Measurements from ENCODE around the gene MRPS18A.

MRPS18A gene

GRCh38 chr6:43687437-43688347, at the start of gene MRPS18A:
Gene MRPS18A (minus strand): TSS chr6:43687791. CDS start chr6:43687779, 12 bp downstream.
- DNase-seq (ENCODE audit: low read depth, low spot score), result no peak
- H3K27ac ChIP-seq, result peak within 1 kb of the TSS; percentile 76

GRCh38 chr6:43736844-43737243, 49.3 kb upstream of the MRPS18A start:
- no peak for DNase-seq (ENCODE audit: low read depth, low spot score)
- H3K27ac ChIP-seq, result peak overlapping the region; percentile 97

- DNase-seq (ENCODE audit: low read depth, low spot score), result no peak
- peak overlapping the region; percentile 97 for H3K27ac ChIP-seq
These were observed 48.7 kb upstream of the MRPS18A start for GRCh38 chr6:43736211-43736786.

- no peak for DNase-seq (ENCODE audit: low read depth, low spot score)
- H3K27ac ChIP-seq, result peak overlapping the region; percentile 97
These were observed 48.1 kb upstream of the MRPS18A start for GRCh38 chr6:43735642-43736199.

- H3K27ac ChIP-seq, result peak overlapping the region; percentile 97
- DNase-seq (ENCODE audit: low read depth, low spot score), result no peak
These were observed 46.7 kb upstream of the MRPS18A start for GRCh38 chr6:43734294-43734665.

GRCh38 chr6:43733471-43734293, 46.1 kb upstream of the MRPS18A start:
- DNase-seq (ENCODE audit: low read depth, low spot score), result no peak

GRCh38 chr6:43730634-43731033, 43.0 kb upstream of the MRPS18A start:
- no peak for DNase-seq (ENCODE audit: low read depth, low spot score)
- H3K27ac ChIP-seq, result no peak overlapping the region

More at GRCh38 chr6:43733471-43734293, 46.1 kb upstream of the MRPS18A start:
- H3K27ac ChIP-seq, result peak overlapping the region; percentile 97

GRCh38 chr6:43729537-43729936, 41.9 kb upstream of the MRPS18A start:
- H3K27ac ChIP-seq, result peak overlapping the region; percentile 68
- no peak for DNase-seq (ENCODE audit: low read depth, low spot score)

GRCh38 chr6:43728586-43728985, 41.0 kb upstream of the MRPS18A start:
- H3K27ac ChIP-seq, result peak overlapping the region; percentile 68
- DNase-seq (ENCODE audit: low read depth, low spot score), result no peak

GRCh38 chr6:43727634-43728033, 40.0 kb upstream of the MRPS18A start:
- no peak overlapping the region for H3K27ac ChIP-seq
- DNase-seq (ENCODE audit: low read depth, low spot score), result no peak

GRCh38 chr6:43725643-43726580, 38.3 kb upstream of the MRPS18A start:
- no peak for DNase-seq (ENCODE audit: low read depth, low spot score)
- H3K27ac ChIP-seq, result peak overlapping the region; percentile 91

GRCh38 chr6:43724914-43725642, 37.5 kb upstream of the MRPS18A start:
- peak; percentile 79 for DNase-seq (ENCODE audit: low read depth, low spot score)
- peak overlapping the region; percentile 91 for H3K27ac ChIP-seq

- DNase-seq (ENCODE audit: low read depth, low spot score), result no peak
- peak overlapping the region; percentile 91 for H3K27ac ChIP-seq
These were observed 36.8 kb upstream of the MRPS18A start for GRCh38 chr6:43724354-43724753.

GRCh38 chr6:43723737-43724295, 36.2 kb upstream of the MRPS18A start:
- no peak for DNase-seq (ENCODE audit: low read depth, low spot score)
- peak overlapping the region; percentile 91 for H3K27ac ChIP-seq

GRCh38 chr6:43722920-43723545, 35.4 kb upstream of the MRPS18A start:
- no peak for DNase-seq (ENCODE audit: low read depth, low spot score)
- H3K27ac ChIP-seq, result no peak overlapping the region

GRCh38 chr6:43720999-43721398, 33.4 kb upstream of the MRPS18A start:
- DNase-seq (ENCODE audit: low read depth, low spot score), result no peak
- H3K27ac ChIP-seq, result no peak overlapping the region

GRCh38 chr6:43719511-43719910, 31.9 kb upstream of the MRPS18A start:
- no peak overlapping the region for H3K27ac ChIP-seq
- no peak for DNase-seq (ENCODE audit: low read depth, low spot score)
